ENCODE measurements around the gene CDKN2C. TPM values are rescaled to one million over a fixed set of nuclear protein-coding genes. Genes with fewer than 3 reads are reported as not detected.
A peak's percentile ranks its signal among the peaks of the same experiment; 100 is the strongest.
"Not testable (repeated sequence)": the region's sequence is repeated elsewhere in the genome, so short reads cannot be mapped to it uniquely, and the experiment has no call there.

The CDKN2C gene
- total RNA-seq, 2 donors from 2014 or later: 0.66 TPM

- 63 to 70% methylated on average over 1 to 2 of the region's 2 CpGs for WGBS, 2 experiments (ENCODE audit: insufficient coverage in 1 of 2, insufficient read length in 1 of 2)
- Histone ChIP-seq H3K4me3 (ENCODE audit: low read length) (no peak overlapping the region), H3K9ac (ENCODE audit: extremely low read depth, low read length, poor library complexity, severe bottlenecking) (no peak overlapping the region), H3K36me3 (ENCODE audit: control insufficient read depth, insufficient read depth, low read length) (no peaks in the 10 kb centered on the region), H3K9me3 (ENCODE audit: control insufficient read depth, low read length) (no peaks in the 10 kb centered on the region), H3K4me1 (ENCODE audit: control insufficient read depth, insufficient read depth, low read length) (peaks cover 4% of the 10 kb centered on the region), H3K27ac (ENCODE audit: low read depth, low read length) (no peak overlapping the region), H3K27me3 (ENCODE audit: control insufficient read depth, insufficient read depth, low read length, poor library complexity, severe bottlenecking) (peaks cover 6% of the 10 kb centered on the region)
- TF ChIP-seq, protein P1, sequence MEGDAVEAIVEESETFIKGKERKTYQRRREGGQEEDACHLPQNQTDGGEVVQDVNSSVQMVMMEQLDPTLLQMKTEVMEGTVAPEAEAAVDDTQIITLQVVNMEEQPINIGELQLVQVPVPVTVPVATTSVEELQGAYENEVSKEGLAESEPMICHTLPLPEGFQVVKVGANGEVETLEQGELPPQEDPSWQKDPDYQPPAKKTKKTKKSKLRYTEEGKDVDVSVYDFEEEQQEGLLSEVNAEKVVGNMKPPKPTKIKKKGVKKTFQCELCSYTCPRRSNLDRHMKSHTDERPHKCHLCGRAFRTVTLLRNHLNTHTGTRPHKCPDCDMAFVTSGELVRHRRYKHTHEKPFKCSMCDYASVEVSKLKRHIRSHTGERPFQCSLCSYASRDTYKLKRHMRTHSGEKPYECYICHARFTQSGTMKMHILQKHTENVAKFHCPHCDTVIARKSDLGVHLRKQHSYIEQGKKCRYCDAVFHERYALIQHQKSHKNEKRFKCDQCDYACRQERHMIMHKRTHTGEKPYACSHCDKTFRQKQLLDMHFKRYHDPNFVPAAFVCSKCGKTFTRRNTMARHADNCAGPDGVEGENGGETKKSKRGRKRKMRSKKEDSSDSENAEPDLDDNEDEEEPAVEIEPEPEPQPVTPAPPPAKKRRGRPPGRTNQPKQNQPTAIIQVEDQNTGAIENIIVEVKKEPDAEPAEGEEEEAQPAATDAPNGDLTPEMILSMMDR (conservative IDR thresholded peaks at IDR 0.05): no peak
- peaks cover 12% of the 10 kb centered on the region for H3K27me3 Mint-ChIP-seq (ENCODE audit: insufficient read depth)
- peaks cover 5% of the 10 kb centered on the region for H3K4me1 Mint-ChIP-seq
- H3K27ac Mint-ChIP-seq: no peak overlapping the region
- H3K4me3 Mint-ChIP-seq: no peak overlapping the region
- DNase-seq: no peak
- no peaks in the 10 kb centered on the region for H3K36me3 Mint-ChIP-seq (ENCODE audit: low read depth)
- no peaks in the 10 kb centered on the region for H3K9me3 Mint-ChIP-seq
Observed at GRCh38 chr1:51000651-51001050, 30.6 kb downstream of the CDKN2C start.

DNA sequence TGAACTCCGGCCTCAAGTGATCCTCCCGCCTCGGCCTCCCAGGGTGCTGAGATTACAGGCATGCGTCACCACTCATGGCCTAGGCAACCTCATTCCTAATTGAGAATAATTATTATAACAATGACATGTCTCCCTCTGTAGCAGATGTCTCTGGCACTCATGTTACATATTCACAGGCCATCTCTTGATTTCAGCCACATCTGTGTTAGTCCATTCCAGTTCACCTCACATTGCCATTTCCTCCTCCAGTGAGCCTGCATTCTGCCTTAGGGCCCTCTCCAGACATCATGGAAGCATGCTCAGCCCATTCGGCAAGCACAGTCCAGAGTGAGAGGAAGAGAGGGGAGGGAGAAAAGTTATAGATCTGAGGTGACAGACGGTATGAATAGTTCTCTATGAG, 32.5 kb downstream of the CDKN2C start:
- TF ChIP-seq, protein P1 (conservative IDR thresholded peaks at IDR 0.05): no peak
- peaks cover 7% of the 10 kb centered on the region for H3K4me1 ChIP-seq (ENCODE audit: control insufficient read depth, insufficient read depth, low read length)
- H3K4me3 Mint-ChIP-seq: no peak overlapping the region
- no peaks in the 10 kb centered on the region for H3K36me3 Mint-ChIP-seq (ENCODE audit: low read depth)
- no peak overlapping the region for H3K4me3 ChIP-seq (ENCODE audit: low read length)
- no peak overlapping the region for H3K27ac Mint-ChIP-seq
- no peaks in the 10 kb centered on the region for H3K9me3 ChIP-seq (ENCODE audit: control insufficient read depth, low read length)
- H3K36me3 ChIP-seq (ENCODE audit: control insufficient read depth, insufficient read depth, low read length): no peaks in the 10 kb centered on the region
- WGBS, 2 experiments (ENCODE audit: insufficient coverage in 1 of 2, insufficient read length in 1 of 2): 89 to 93% methylated on average over 5 to 6 of the region's 6 CpGs
- no peak for DNase-seq
- H3K27ac ChIP-seq (ENCODE audit: low read depth, low read length): no peak overlapping the region
- H3K9ac ChIP-seq (ENCODE audit: extremely low read depth, low read length, poor library complexity, severe bottlenecking): no peak overlapping the region
- no peaks in the 10 kb centered on the region for H3K9me3 Mint-ChIP-seq
- no peaks in the 10 kb centered on the region for H3K27me3 ChIP-seq (ENCODE audit: control insufficient read depth, insufficient read depth, low read length, poor library complexity, severe bottlenecking)
- peaks cover 9% of the 10 kb centered on the region for H3K4me1 Mint-ChIP-seq
- peaks cover 12% of the 10 kb centered on the region for H3K27me3 Mint-ChIP-seq (ENCODE audit: insufficient read depth)

DNA sequence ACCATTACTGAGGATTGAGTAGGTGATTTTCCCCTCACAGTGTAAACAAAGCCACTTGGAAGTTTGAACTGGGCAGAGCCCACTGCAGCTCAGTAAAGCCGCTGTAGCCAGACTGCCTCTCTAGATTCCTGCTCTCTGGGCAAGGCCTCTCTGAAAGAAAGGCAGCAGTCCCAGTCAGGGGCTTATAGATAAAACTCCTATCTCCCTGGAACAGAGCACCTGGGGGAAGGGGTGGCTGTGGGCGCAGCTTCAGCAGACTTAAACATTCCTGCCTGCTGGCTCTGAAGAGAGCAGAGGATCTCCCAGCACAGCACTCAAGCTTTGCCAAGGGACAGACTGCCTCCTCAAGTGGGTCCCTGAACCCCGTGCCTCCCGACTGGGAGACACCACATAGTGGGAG, 35.5 kb downstream of the CDKN2C start:
- not testable (repeated sequence) for H3K9ac ChIP-seq (ENCODE audit: extremely low read depth, low read length, poor library complexity, severe bottlenecking); H3K4me3 Mint-ChIP-seq; H3K4me3 ChIP-seq (ENCODE audit: low read length); H3K4me1 ChIP-seq (ENCODE audit: control insufficient read depth, insufficient read depth, low read length); H3K9me3 Mint-ChIP-seq; H3K9me3 ChIP-seq (ENCODE audit: control insufficient read depth, low read length); H3K27ac ChIP-seq (ENCODE audit: low read depth, low read length); H3K4me1 Mint-ChIP-seq; H3K27me3 ChIP-seq (ENCODE audit: control insufficient read depth, insufficient read depth, low read length, poor library complexity, severe bottlenecking); H3K36me3 ChIP-seq (ENCODE audit: control insufficient read depth, insufficient read depth, low read length); H3K36me3 Mint-ChIP-seq (ENCODE audit: low read depth)
- 86 to 96% methylated on average over 4 of the region's 4 CpGs for WGBS, 2 experiments (ENCODE audit: insufficient coverage in 1 of 2, insufficient read length in 1 of 2)
- H3K27ac Mint-ChIP-seq: peak overlapping the region; percentile 57
- peaks cover 10% of the 10 kb centered on the region for H3K27me3 Mint-ChIP-seq (ENCODE audit: insufficient read depth)
- DNase-seq: peak; percentile 58

- Mint-ChIP-seq H3K27me3 (ENCODE audit: insufficient read depth) (peaks cover 10% of the 10 kb centered on the region), H3K4me3 (no peak overlapping the region), H3K27ac (no peak overlapping the region), H3K4me1 (peaks cover 9% of the 10 kb centered on the region), H3K9me3 (peaks cover 5% of the 10 kb centered on the region), H3K36me3 (ENCODE audit: low read depth) (no peaks in the 10 kb centered on the region)
- Histone ChIP-seq H3K4me1 (ENCODE audit: control insufficient read depth, insufficient read depth, low read length) (peaks cover 7% of the 10 kb centered on the region), H3K9ac (ENCODE audit: extremely low read depth, low read length, poor library complexity, severe bottlenecking) (no peak overlapping the region), H3K27ac (ENCODE audit: low read depth, low read length) (no peak overlapping the region), H3K27me3 (ENCODE audit: control insufficient read depth, insufficient read depth, low read length, poor library complexity, severe bottlenecking) (no peaks in the 10 kb centered on the region), H3K36me3 (ENCODE audit: control insufficient read depth, insufficient read depth, low read length) (no peaks in the 10 kb centered on the region), H3K9me3 (ENCODE audit: control insufficient read depth, low read length) (no peaks in the 10 kb centered on the region), H3K4me3 (ENCODE audit: low read length) (no peak overlapping the region)
- 88 to 92% methylated on average over 3 of the region's 3 CpGs for WGBS, 2 experiments (ENCODE audit: insufficient coverage in 1 of 2, insufficient read length in 1 of 2)
- TF ChIP-seq, protein P1 (conservative IDR thresholded peaks at IDR 0.05): no peak
- DNase-seq: no peak
Observed at GRCh38 chr1:51009381-51009780, 39.3 kb downstream of the CDKN2C start.
